NT2/D1 (cell line): ENCODE measurements around the gene LRCH4.

Experiments
- SUZ12 ChIP-seq: IDR thresholded peaks from 2 replicates; pipeline ENCODE4 v1.6.1; 2011; ENCODE audit not compliant: insufficient read length, insufficient read depth; ENCODE audit errors: extremely low read depth
- YY1 ChIP-seq: IDR thresholded peaks from 2 replicates; pipeline ENCODE4 v1.6.1; 2011; ENCODE audit not compliant: insufficient read length, insufficient read depth
- ZNF274 ChIP-seq: IDR thresholded peaks from 2 replicates; pipeline ENCODE4 v1.6.1; 2011; ENCODE audit warnings: mild to moderate bottlenecking, low read depth, low read length

DNA sequence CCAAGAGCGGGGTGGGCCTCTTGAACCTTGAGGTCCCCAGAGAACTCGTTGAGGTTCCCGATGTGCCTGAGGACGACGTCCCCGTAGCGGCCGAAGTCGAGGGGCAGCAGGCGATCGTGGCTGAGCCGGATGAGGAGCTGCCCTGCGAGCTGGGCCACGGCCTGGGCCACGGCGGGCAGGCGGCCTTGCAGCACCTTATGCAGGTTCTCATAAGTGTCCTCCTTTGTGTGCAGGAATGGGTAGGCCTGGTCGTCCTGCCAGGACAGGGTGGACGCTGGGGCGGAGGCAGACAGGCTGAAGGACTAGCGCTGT, 41.3 kb upstream of the LRCH4 start:
- no peak for TF ChIP-seq YY1
- TF ChIP-seq SUZ12: no peak
- no peak for TF ChIP-seq ZNF274
